GM12878 (cell line): ENCODE results near the gene REPS2.

Source experiments
- CEBPB ChIP-seq, 2 experiments: fragments of 150-350 bp in 1 of 2; IDR thresholded peaks; 2 replicates each; pipeline ENCODE4 v1.6.1; 2012 to 2014; ENCODE audit warnings: low read depth in 2 of 2, low read length in 2 of 2, borderline replicate concordance in 1 of 2, inconsistent platforms in 1 of 2
- CREB1 ChIP-seq: IDR thresholded peaks from 2 replicates; pipeline ENCODE4 v1.6.1; 2012; ENCODE audit warnings: low read depth, mild to moderate bottlenecking, inconsistent platforms
- CTCF ChIP-seq, 3 experiments: IDR thresholded peaks in 2 of 3; conservative IDR thresholded peaks in 1 of 3; 2 replicates each; pipeline ENCODE4 v1.5.1; 2011; ENCODE audit warnings: low read depth in 3 of 3, low read length in 3 of 3, mild to moderate bottlenecking in 3 of 3, control low read depth in 2 of 3, moderate library complexity in 2 of 3, inconsistent platforms in 1 of 3, mixed read lengths in 1 of 3; ENCODE audit not compliant: control insufficient read depth in 2 of 3, insufficient read depth in 1 of 3; ENCODE audit errors: extremely low read depth in 1 of 3
- EZH2 ChIP-seq: IDR thresholded peaks from 2 replicates; pipeline ENCODE4 v1.6.1; 2012; ENCODE audit warnings: low read depth, mild to moderate bottlenecking, control low read depth, inconsistent platforms, low read length, borderline replicate concordance; ENCODE audit not compliant: control insufficient read depth
- KDM1A ChIP-seq: fragments of 200-600 bp; sonication (generic); IDR thresholded peaks from 2 replicates; pipeline ENCODE4 v1.6.1; 2016; ENCODE audit warnings: borderline replicate concordance
- MYC ChIP-seq: IDR thresholded peaks from 2 replicates; pipeline ENCODE4 v1.6.1; 2011; ENCODE audit warnings: mild to moderate bottlenecking, low read length, moderate library complexity, inconsistent platforms; ENCODE audit not compliant: insufficient read depth, insufficient replicate concordance, insufficient read length, severe bottlenecking
- PBX3 ChIP-seq: IDR thresholded peaks from 2 replicates; pipeline ENCODE4 v1.6.1; 2011; ENCODE audit warnings: mild to moderate bottlenecking, low read depth, low read length, moderate library complexity; ENCODE audit not compliant: insufficient replicate concordance
- POLR2A ChIP-seq: IDR thresholded peaks from 2 replicates; pipeline ENCODE4 v1.6.1; 2011; ENCODE audit warnings: low read depth, mild to moderate bottlenecking, low read length
- POLR2AphosphoS2 ChIP-seq: IDR thresholded peaks from 2 replicates; pipeline ENCODE4 v1.6.1; 2011; ENCODE audit warnings: low read depth, mild to moderate bottlenecking, low read length, improper control_type of control experiment, moderate library complexity
- POLR2AphosphoS5 ChIP-seq: IDR thresholded peaks from 2 replicates; pipeline ENCODE4 v1.6.1; 2011; ENCODE audit warnings: mild to moderate bottlenecking, low read length, inconsistent platforms
- RAD51 ChIP-seq: fragments of 450-650 bp; IDR thresholded peaks from 2 replicates; pipeline ENCODE4 v1.6.1; 2016; ENCODE audit warnings: moderate library complexity, mild to moderate bottlenecking, inconsistent platforms
- USF1 ChIP-seq: IDR thresholded peaks from 2 replicates; pipeline ENCODE4 v1.6.1; 2011; ENCODE audit warnings: borderline replicate concordance, low read depth, mild to moderate bottlenecking, moderate library complexity, mixed read lengths, low read length; ENCODE audit not compliant: insufficient read depth; ENCODE audit errors: extremely low read length

- no peak for TF ChIP-seq USF1
- TF ChIP-seq MYC = no peak
- no peak for TF ChIP-seq PBX3
- no peak for TF ChIP-seq CTCF (IDR thresholded peaks at IDR 0.05 in 2 of 3, conservative IDR thresholded peaks at IDR 0.05 in 1 of 3; ENCODE audit: control insufficient read depth in 2 of 3, extremely low read depth in 1 of 3, insufficient read depth in 1 of 3, low read depth in 3 of 3, low read length in 3 of 3)
- no peak for TF ChIP-seq EZH2
- TF ChIP-seq KDM1A = no peak
- no peak for TF ChIP-seq POLR2AphosphoS5
- no peak for TF ChIP-seq POLR2A
- TF ChIP-seq RAD51 = no peak
- no peak for TF ChIP-seq CEBPB (IDR thresholded peaks at IDR 0.05; ENCODE audit: borderline replicate concordance in 1 of 2, low read depth in 2 of 2, low read length in 2 of 2)
- TF ChIP-seq CREB1 = no peak
- TF ChIP-seq POLR2AphosphoS2 = no peak
These were observed 74.7 kb downstream of the REPS2 start for GRCh38 chrX:17020851-17021821.
